ENCODE measurements around the gene NR2F2. TPM values are rescaled to one million over a fixed set of nuclear protein-coding genes. Genes with fewer than 3 reads are reported as not detected.

The NR2F2 gene
- total and polyA plus RNA-seq, 2 experiments from 2014 or later: 0.16 TPM; not detected in 1

MicroRNAs within 50 kb of the gene (microRNA counts, 767-probe panel; counts per million panel counts)
- not detected for microRNA hsa-miR-1469
